HepG2 (cell line): ENCODE results near the gene KDM4B. TPM values are rescaled to one million over a fixed set of nuclear protein-coding genes. Genes with fewer than 3 reads are reported as not detected.

Source experiments
- ATAC-seq: fragments of 200-7000 bp; cut with Tn5 transposase; 3 replicates; pipeline ENCODE4 v1.9.1; 2020; ENCODE audit warnings: mild to moderate bottlenecking, moderate library complexity
- BruUV-seq: library from RNA; stranded (reverse); fragments of 400-500 nt; replicated peaks from 2 replicates; lab custom pipeline; 2021; lab: Mats Ljungman, UMichigan
- CTCF ChIA-PET: fragments of 300-600 bp; formaldehyde crosslinking; extraction: SDS; loops from one replicate; lab custom pipeline; 2021; ENCODE audit warnings: low total read pairs, inconsistent platforms, low intra/inter-chr PET ratio; lab: Yijun Ruan, JAX
- POLR2A ChIA-PET: fragments of 350-600 bp; sonication (Branson Sonifier 250); formaldehyde crosslinking; loops from one replicate; lab custom pipeline; 2020; ENCODE audit warnings: antibody characterized with exemption, inconsistent platforms; lab: Yijun Ruan, JAX
- DNase-seq: peaks from one replicate; pipeline ENCODE4 v3.0.0-alpha.2; 2015; ENCODE audit warnings: low spot score
- FAIRE-seq: peaks from 3 replicates; lab custom pipeline; 2011; peaks lifted over from hg19 to GRCh38; lab: Jason Lieb, UNC
- H2AFZ ChIP-seq: one replicate; pipeline ENCODE4 v1.6.1; 2011; ENCODE audit warnings: low read length, inconsistent platforms
- H3K27ac ChIP-seq: fragments of 300-600 bp; 3 replicates; pipeline ENCODE4 v1.8.0; 2011; ENCODE audit warnings: mixed run types, mild to moderate bottlenecking, mixed read lengths, low read length, inconsistent platforms; ENCODE audit not compliant: insufficient read depth; ENCODE audit errors: extremely low read length
- H3K27me3 ChIP-seq, 2 experiments: fragments of 200-600 bp in 1 of 2; 2 replicates in 1 of 2; 3 replicates in 1 of 2; pipeline versions ENCODE4 v1.6.0 to v1.8.0; 2011; ENCODE audit warnings: low read length in 2 of 2, mild to moderate bottlenecking in 2 of 2, moderate library complexity in 2 of 2, inconsistent platforms in 1 of 2; ENCODE audit not compliant: insufficient read depth in 2 of 2, control insufficient read depth in 1 of 2
- H3K36me3 ChIP-seq, 2 experiments: fragments of 200-600 bp in 1 of 2; replicated peaks in 1 of 2; 2 replicates in 1 of 2; 3 replicates in 1 of 2; pipeline versions ENCODE4 v1.5.1 to v1.8.0; 2011; ENCODE audit warnings: low read length in 2 of 2, inconsistent platforms in 1 of 2; ENCODE audit not compliant: insufficient read depth in 2 of 2, control insufficient read depth in 1 of 2
- H3K4me1 ChIP-seq: 2 replicates; pipeline ENCODE4 v1.5.1; 2012; ENCODE audit warnings: low read length, inconsistent platforms; ENCODE audit not compliant: insufficient read depth
- H3K4me2 ChIP-seq: 2 replicates; pipeline ENCODE4 v1.6.0; 2011; ENCODE audit warnings: low read depth, low read length, inconsistent platforms
- H3K4me3 ChIP-seq, 3 experiments: fragments of 200-600 bp in 1 of 3; sonication (generic), shearing (Covaris generic) in 1 of 3; replicated peaks in 1 of 3; 2 replicates each; pipeline ENCODE4 v1.5.1; 2011 to 2016; ENCODE audit warnings: low read length in 3 of 3, inconsistent platforms in 2 of 3, low read depth in 2 of 3, mild to moderate bottlenecking in 2 of 3, control low read depth in 1 of 3, mixed read lengths in 1 of 3; ENCODE audit not compliant: insufficient read depth in 1 of 3
- H3K79me2 ChIP-seq: one replicate; pipeline ENCODE4 v1.6.1; 2011; ENCODE audit warnings: low read length, inconsistent platforms; ENCODE audit not compliant: insufficient read depth
- H3K9ac ChIP-seq: 2 replicates; pipeline ENCODE4 v1.6.0; 2011; ENCODE audit warnings: mild to moderate bottlenecking, low read depth, low read length, inconsistent platforms; ENCODE audit not compliant: insufficient read depth
- H3K9me3 ChIP-seq: 2 replicates; pipeline ENCODE4 v1.5.1; 2012; ENCODE audit warnings: mild to moderate bottlenecking, low read length
- H4K20me1 ChIP-seq: 2 replicates; pipeline ENCODE4 v1.6.0; 2011; ENCODE audit warnings: inconsistent platforms, mild to moderate bottlenecking, low read length, moderate library complexity; ENCODE audit not compliant: insufficient read depth
- GTF3A ChIP-seq: sonication (generic); formaldehyde crosslinking; conservative IDR thresholded peaks from 2 replicates; pipeline ENCODE4 v1.4.0; 2020; ENCODE audit warnings: mild to moderate bottlenecking, missing genetic modification reagents
- HHEX ChIP-seq: IDR thresholded peaks from 2 replicates; pipeline ENCODE4 v1.6.1; 2016; ENCODE audit warnings: control low read depth
- HNF4G ChIP-seq, 2 experiments: sonication (generic) in 1 of 2; formaldehyde crosslinking in 1 of 2; IDR thresholded peaks; 2 replicates each; pipeline versions ENCODE4 v1.4.0 to v1.6.1; 2011 to 2020; ENCODE audit warnings: borderline replicate concordance in 2 of 2, low read depth in 2 of 2, mild to moderate bottlenecking in 2 of 2, low read length in 1 of 2, missing genetic modification reagents in 1 of 2, moderate library complexity in 1 of 2
- HOXD1 ChIP-seq: sonication (generic); formaldehyde crosslinking; IDR thresholded peaks from 2 replicates; pipeline ENCODE4 v1.5.0; 2020; ENCODE audit warnings: missing genetic modification reagents
- JDP2 ChIP-seq: sonication (generic); formaldehyde crosslinking; IDR thresholded peaks from 2 replicates; pipeline ENCODE4 v1.8.1; 2022; ENCODE audit warnings: missing genetic modification reagents, borderline replicate concordance
- MED13 ChIP-seq: sonication (generic); formaldehyde crosslinking; IDR thresholded peaks from 2 replicates; pipeline ENCODE4 v1.5.0; 2020; ENCODE audit warnings: missing genetic modification reagents
- MXD1 ChIP-seq: sonication (generic); formaldehyde crosslinking; IDR thresholded peaks from 2 replicates; pipeline ENCODE4 v1.4.0; 2020; ENCODE audit warnings: mild to moderate bottlenecking, missing genetic modification reagents
- PHB2 ChIP-seq: fragments of 450-650 bp; IDR thresholded peaks from 2 replicates; pipeline ENCODE4 v1.6.1; 2018; ENCODE audit not compliant: partially characterized antibody
- POLR2AphosphoS2 ChIP-seq: IDR thresholded peaks from 2 replicates; pipeline ENCODE4 v1.6.1; 2011; ENCODE audit warnings: low read depth, low read length, improper control_type of control experiment
- SIX1 ChIP-seq: sonication (generic); formaldehyde crosslinking; IDR thresholded peaks from 2 replicates; pipeline ENCODE4 v1.4.0; 2020; ENCODE audit warnings: missing genetic modification reagents, borderline replicate concordance
- ZNF264 ChIP-seq: sonication (generic); formaldehyde crosslinking; IDR thresholded peaks from 2 replicates; pipeline ENCODE4 v1.4.0; 2020; ENCODE audit warnings: missing genetic modification reagents
- ZNF318 ChIP-seq: sonication (generic); formaldehyde crosslinking; IDR thresholded peaks from 2 replicates; pipeline ENCODE4 v1.4.0; 2020; ENCODE audit warnings: mild to moderate bottlenecking, missing genetic modification reagents
- ZNF343 ChIP-seq: sonication (generic); formaldehyde crosslinking; IDR thresholded peaks from 2 replicates; pipeline ENCODE4 v1.4.0; 2020; ENCODE audit warnings: mild to moderate bottlenecking, missing genetic modification reagents
- ZNF605 ChIP-seq: sonication (generic); formaldehyde crosslinking; IDR thresholded peaks from 2 replicates; pipeline ENCODE4 v1.8.0; 2022; ENCODE audit warnings: mild to moderate bottlenecking, missing genetic modification reagents
- ZNF616 ChIP-seq: sonication (generic); formaldehyde crosslinking; IDR thresholded peaks from 2 replicates; pipeline ENCODE4 v1.5.0; 2020; ENCODE audit warnings: low read depth, mild to moderate bottlenecking, missing genetic modification reagents
- ZNF746 ChIP-seq: sonication (generic); formaldehyde crosslinking; IDR thresholded peaks from 2 replicates; pipeline ENCODE4 v1.8.0; 2022; ENCODE audit warnings: mild to moderate bottlenecking, missing genetic modification reagents
- ZNF790 ChIP-seq: sonication (generic); formaldehyde crosslinking; IDR thresholded peaks from 2 replicates; pipeline ENCODE4 v1.8.0; 2022; ENCODE audit warnings: missing genetic modification reagents, mild to moderate bottlenecking, borderline replicate concordance
- WGBS: methylation state at CpG from one replicate; pipeline ENCODE4 v1.1.6; 2017; ENCODE audit warnings: low lambda C conversion rate; 5-methylcytosine and 5-hydroxymethylcytosine counted together
- in situ Hi-C: cut with HindIII; loops from 2 replicates; pipeline ENCODE4 v1.10.0; 2017; ENCODE audit warnings: low pct_unique_long_range_greater_than_20kb; ENCODE audit not compliant: extremely low pct_ligation_motif_present
- intact Hi-C: fragments of 100-400 bp; cut with micrococcal nuclease; formaldehyde crosslinking; loops from one replicate; pipeline ENCODE4 v1.10.0; 2022; ENCODE audit not compliant: unreplicated experiment
- polyA plus RNA-seq, 8 experiments: library from polyadenylated mRNA; depleted of rRNA in 3 of 8; stranded (reverse) in 7 of 8; unstranded in 1 of 8; fragments of >200 nt; fragmentation: Illumina TruSeq in 4 of 8; extraction: Trizol in 4 of 8; gene quantifications; 2 replicates each; pipeline versions ENCODE4 v1.2.1 to v1.2.3, GENCODE V29; 2011 to 2016; ENCODE audit warnings: low read depth in 4 of 8, missing spikeins in 1 of 8, mixed read lengths in 1 of 8; ENCODE audit not compliant: insufficient read depth in 1 of 8
- total RNA-seq, 5 experiments: library from RNA; depleted of rRNA; stranded (reverse); fragments of >200 nt; fragmentation: Illumina TruSeq; extraction: Trizol; gene quantifications; 2 replicates each; pipeline ENCODE4 v1.2.3, GENCODE V29; 2016; ENCODE audit warnings: low read depth in 1 of 5

The KDM4B gene
- total and polyA plus RNA-seq, 2 of the 13 experiments (the other 11 are each of a cell fraction or from before 2014, with no cell fraction given), result 4.9 to 14.6 TPM

GRCh38 chr19:5116292-5116691, 147.4 kb downstream of the KDM4B start (continued):
- no peak for TF ChIP-seq ZNF318 (CRISPR knock-in tag)
- no peak for TF ChIP-seq ZNF616 (CRISPR knock-in tag)
- TF ChIP-seq ZNF746 (CRISPR knock-in tag), result no peak
- TF ChIP-seq HOXD1, result no peak
- TF ChIP-seq JDP2 (CRISPR knock-in tag), result no peak

- Histone ChIP-seq H3K9me3 (no peaks in the 10 kb centered on the region), H4K20me1 (no peaks in the 10 kb centered on the region), H3K79me2 (no peaks in the 10 kb centered on the region), H2AFZ (no peak overlapping the region), H3K9ac (no peak overlapping the region), H3K27me3 (no peaks in the 10 kb centered on the region), H3K36me3 (peaks cover 7 to 9% of the 10 kb centered on the region in 2 experiments; a peak in 3 of 5 replicates), H3K27ac (no peak overlapping the region), H3K4me3 (no peak overlapping the region), H3K4me2 (no peak overlapping the region), H3K4me1 (peaks cover 21% of the 10 kb centered on the region)
- 95% methylated on average over 4 of the region's 12 CpGs for WGBS
- intact Hi-C loops, result no loop called here
- no peak for TF ChIP-seq HHEX (CRISPR knock-in tag)
- TF ChIP-seq MXD1 (CRISPR knock-in tag), result no peak
- TF ChIP-seq ZNF264 (CRISPR knock-in tag), result no peak
- TF ChIP-seq ZNF790, result no peak
- TF ChIP-seq PHB2, result no peak
- TF ChIP-seq HNF4G (IDR thresholded peaks at IDR 0.05; ENCODE audit: borderline replicate concordance, low read depth, low read length), result no peak
- TF ChIP-seq HNF4G (CRISPR knock-in tag; IDR thresholded peaks at IDR 0.05; ENCODE audit: borderline replicate concordance, low read depth), result no peak
- no peak for TF ChIP-seq POLR2AphosphoS2
- TF ChIP-seq GTF3A, result no peak
- TF ChIP-seq SIX1, result no peak
- TF ChIP-seq MED13 (CRISPR knock-in tag), result no peak
- TF ChIP-seq ZNF605 (CRISPR knock-in tag), result no peak
- TF ChIP-seq ZNF343 (CRISPR knock-in tag), result no peak
- DNase-seq, result no peak
- ChIA-PET CTCF (no interaction called here), POLR2A (no interaction called here)
- in situ Hi-C loops, result no loop called here
- no peak for FAIRE-seq
- BruUV-seq, result no TSS peak
- ATAC-seq, result peak; percentile 9; the same call in 1 of the 3 replicates
Observed at GRCh38 chr19:5117421-5117820, 148.5 kb downstream of the KDM4B start.
